HL-60/S4 treated with retinoic acid at 250 ng/mL for 4 days and 3 days (cell line): ENCODE data around the gene BLMH.

ENCODE experiments used
- in situ Hi-C: fragments of 300-500 bp; cut with MboI; formaldehyde crosslinking; loops from 2 replicates; pipeline ENCODE4 v1.7.0; 2022; ENCODE audit warnings: low sequenced_read_pairs

The BLMH gene

DNA sequence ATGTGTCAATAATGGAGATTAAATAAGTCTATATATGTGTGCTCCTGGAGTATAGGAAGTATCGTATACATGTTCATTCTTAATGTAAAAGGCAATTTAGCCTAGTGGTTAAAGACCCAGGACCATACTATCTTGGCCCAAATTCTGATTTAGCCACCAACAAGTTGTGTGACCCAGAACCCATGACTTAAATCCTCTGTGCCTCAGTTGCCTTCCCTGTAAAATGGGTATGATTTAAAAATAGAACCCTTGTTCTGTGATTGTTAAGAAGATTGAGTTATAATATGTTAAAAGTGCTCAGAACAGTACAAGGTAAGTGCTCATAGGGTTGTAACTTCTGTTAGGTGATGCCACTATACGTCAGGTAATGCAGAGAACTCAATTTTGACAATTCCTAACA, 18.8 kb upstream of the BLMH start:
- in situ Hi-C loops = no loop called here

DNA sequence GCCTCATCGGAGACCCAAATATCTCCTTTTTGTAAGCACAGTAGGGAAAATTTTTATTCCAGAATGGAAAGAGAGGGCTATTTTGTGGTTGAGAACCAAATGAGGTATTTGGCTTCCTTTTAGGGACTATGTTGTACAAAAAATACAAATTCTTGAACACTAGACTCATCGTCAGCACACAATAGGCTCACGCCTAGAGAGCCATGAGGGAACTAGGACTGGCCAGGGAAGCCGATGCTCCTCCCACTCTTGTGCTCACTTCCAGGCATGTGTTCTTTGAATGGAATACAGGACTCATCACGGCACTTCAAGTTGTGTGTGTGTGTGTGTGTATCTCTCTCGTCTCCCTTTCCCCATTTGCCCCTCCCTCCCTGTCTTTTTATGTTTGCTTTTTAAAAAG, 17.8 kb upstream of the BLMH start:
- in situ Hi-C loops = no loop called here

DNA sequence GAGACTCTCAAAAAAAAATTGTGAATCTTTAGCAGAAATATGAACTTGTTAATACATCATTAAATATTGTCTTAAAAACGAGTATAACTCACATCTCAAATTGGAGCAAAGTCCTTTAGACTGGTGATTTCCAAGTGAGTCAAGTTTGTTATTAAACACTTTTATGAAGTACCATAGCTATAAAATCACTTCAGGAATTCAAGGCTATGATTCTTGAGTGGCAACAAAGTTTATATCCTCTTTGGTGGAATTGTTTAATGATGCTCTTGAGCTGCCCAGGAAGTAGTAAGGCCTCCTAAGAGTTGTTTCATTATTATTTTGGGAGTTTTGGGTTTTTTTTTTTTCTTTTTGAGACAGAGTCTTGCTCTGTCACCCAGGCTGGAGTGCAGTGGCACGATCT, 16.7 kb upstream of the BLMH start:
- in situ Hi-C loops = no loop called here

DNA sequence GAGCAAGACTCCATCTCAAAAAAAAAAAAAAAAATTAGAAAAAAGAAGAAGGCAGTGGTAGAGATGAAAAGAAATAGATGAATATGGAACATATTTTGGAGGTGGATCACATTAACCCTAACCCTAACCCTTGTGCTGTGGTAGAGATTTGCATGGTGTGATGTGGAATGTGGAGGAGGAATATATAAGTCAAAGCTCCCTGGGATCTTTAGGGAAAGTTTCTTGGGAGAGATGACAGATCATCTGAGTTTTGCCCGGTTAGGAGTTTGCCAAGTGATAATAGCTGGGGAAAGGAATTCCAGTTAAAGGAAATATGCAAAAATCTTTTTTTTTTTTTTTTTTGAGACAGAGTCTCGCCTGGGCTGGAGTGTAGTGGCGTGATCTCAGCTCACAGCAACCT, 13.0 kb upstream of the BLMH start:
- in situ Hi-C loops = no loop called here

DNA sequence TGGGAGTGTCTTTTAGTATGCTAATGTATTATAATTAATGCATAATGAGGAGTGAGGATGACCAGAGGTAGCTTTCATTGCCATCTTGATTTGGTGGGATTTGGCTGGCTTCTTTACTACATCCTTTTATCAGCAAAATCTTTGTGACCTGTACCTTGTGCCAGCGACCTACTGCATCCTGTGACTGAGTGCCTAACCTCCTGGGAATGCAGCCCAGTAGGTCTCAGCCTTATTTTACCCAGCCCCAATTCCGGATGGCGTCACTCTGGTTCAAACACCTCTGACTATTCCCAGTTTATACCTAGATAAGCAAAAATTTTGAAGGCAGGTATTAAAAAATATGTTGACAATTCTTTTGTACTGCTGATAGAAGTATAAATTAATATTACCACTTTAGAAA, 10.5 kb upstream of the BLMH start:
- in situ Hi-C loops = no loop called here

DNA sequence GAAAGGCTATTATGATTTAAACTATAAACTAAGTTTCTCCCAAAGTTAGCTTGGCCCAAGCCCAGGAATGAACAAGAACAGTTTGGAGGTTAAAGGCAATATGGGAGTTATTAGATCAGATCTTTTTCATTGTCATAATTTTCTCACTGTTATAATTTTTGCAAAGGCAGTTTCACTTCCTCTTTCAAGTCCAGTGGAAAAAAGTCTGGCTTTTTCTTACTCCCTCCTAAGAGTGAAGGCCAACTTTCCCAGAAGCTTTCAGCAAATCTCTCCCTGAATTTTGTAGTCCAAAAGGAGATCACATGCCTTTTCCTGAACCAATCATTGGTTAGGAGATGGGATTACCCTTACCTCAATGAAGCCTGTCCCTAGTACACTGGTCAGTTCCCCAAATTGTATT, 9.1 kb upstream of the BLMH start:
- in situ Hi-C loops = no loop called here

DNA sequence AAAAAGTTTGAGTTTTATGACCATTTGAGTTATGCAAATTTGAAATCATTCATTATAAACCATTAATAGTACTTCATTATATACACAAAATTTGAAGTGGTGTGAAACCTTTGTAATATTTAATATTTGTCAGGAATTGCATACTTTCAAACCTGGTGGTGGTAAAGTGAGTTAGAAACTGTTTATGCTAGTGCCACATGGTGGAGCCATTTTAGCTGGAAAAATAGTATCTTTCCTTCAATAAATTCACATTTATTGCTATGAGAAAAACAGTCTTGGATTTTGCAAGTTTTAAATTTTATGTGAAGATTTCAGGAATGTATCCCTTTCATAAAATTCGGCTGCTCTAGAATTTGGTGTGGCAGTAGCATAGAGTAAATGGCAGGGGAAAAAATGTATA, 7.3 kb upstream of the BLMH start:
- in situ Hi-C loops = no loop called here

DNA sequence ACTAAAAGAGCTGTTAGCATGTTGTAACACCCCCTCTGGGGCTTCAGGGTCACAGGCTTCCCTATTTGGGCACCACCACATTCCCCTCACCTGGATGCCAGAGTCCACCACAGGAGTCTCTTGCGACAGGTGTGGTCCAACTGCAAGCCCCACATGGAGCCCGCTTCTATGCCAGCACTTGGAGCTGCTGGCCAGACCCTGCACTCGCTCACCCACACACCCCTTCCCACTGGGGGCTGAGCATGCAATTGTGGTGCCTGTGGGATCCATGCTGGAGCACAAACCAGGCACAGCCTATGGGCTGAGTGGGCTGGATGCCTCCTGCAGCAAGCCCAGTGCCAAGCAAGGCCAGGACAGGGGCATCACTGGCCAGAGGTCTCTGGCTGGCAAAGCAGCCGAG, 6.0 kb upstream of the BLMH start:
- in situ Hi-C loops = no loop called here

DNA sequence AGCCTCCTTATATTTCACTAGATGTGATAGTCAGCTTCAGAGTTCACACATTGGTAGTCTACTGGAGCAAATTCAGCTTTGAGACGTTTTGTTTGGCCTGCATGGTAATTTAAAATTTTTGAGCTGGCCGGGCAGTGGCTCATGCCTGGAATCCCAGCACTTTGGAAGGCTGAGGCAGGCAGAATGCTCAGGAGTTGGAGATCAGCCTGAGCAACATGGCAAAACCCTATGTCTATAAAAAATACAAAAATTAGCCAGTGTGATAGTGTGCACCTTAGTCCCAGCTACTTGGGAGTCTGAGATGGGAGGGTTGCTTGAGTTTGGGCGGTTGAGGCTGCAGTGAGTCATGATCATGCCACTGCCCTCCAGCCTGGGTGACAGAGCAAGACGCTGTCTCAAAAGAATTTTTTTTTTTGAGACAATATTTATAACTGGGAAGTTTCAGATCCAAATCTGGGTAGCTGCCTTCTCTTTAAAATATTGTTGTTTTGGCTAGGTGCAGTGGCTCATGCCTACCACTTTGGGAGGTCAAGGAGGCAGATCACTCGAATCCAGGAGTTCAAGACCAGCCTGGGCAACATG, 4.8 kb upstream of the BLMH start:
- in situ Hi-C loops = no loop called here

DNA sequence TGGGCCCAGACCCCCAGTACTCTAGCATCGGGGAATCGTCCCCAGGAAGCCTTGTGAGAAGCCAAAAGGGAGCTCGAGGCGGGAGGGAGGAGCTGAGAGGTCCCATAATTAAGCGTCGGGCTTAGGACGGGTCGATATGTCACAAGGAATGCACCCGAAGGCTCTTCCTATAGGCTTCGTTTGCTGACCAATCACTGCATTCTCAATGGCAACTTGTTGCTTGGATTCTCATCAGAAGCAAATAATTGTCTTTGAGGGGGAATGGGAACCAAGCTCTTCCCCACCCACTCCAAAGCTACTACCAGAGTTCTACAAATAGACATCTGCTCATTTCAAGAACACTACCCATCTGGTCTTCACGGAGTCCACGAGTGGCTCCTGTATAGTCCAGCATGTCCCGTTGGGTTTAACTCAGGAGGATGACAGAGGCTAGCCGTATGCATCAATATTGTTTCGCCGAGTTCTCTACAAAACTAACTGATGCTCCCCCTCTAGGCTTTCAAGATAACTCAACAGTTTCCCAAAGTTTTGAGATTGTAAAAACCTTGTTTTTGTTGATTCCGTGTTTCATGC, 628 bp upstream of the BLMH start:
- in situ Hi-C loops = no loop called here

DNA sequence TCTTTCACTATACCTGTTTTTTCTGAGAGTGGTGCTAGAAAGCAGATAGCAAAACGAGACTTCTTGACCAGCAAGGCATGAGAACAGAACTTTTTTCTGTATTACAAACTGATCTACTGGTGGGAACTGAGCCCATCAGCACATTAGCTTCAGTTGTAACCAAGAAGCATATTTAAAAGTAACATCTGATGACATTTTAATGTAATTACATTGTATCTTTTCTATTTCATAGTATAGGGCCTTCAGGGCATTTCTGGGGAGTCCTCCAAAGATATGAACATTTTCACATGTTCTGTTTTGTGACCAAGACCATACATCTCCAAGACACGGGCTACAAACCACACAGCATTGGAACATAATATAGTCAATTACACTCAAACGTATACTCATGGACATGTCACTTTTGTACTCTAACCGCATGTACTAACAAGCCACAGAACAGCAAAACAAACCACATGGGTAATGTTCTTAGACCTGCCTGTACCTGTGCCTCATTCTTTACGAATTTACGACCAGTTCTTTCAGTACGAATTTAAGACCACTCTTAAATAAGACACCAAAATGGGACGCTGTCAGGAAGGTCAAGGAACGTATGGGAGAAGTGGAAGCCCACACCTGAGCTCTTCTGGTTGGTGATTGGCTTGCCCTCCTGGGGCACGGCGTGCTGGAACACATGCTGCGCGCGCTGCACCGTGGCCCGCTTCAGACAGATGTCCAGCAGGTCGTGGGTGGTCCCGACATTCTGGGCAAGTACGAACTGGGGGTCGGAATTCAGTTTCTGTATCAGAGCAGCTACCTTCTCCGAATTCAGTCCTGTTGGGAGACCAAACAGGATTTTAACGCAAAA, 825 bp downstream of the BLMH start:
- in situ Hi-C loops = no loop called here

DNA sequence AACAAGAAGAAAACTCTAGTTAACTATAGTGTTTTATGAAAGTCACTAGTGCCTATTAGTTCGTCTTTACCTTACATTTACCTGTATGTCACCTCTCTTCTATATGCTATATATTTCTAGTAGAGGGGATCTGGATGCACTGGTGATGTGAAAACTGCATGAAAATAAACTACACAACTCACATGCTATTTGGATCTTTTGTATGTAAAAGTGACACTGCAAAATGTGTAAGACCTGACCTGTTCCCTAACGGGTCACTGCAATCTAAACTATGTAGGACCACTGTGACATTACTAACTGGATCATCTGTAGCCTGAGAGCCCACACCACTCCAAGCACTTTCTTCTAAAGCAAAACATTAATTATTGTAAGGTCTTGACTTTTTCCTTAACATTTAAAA, 1.7 kb downstream of the BLMH start:
- in situ Hi-C loops = no loop called here

DNA sequence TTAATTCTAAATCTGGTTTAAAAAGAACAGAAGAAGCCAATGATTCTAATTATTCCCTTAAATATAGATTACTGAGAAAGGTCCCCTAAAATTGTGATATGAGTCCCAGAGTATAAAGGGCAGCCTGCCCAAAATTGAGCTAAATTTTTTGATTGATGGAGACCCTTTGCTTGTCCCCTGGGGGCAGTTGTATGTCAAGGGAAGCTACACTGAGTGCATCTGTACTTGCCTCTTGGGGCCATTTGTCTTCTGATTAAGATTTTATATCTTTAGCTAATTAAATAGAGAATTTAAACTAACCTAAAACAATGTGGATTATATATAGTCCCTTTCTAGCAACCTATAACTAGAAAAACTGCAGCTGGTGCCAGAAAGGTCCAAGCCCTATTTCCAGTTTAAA, 12.6 kb downstream of the BLMH start:
- in situ Hi-C loops = no loop called here

DNA sequence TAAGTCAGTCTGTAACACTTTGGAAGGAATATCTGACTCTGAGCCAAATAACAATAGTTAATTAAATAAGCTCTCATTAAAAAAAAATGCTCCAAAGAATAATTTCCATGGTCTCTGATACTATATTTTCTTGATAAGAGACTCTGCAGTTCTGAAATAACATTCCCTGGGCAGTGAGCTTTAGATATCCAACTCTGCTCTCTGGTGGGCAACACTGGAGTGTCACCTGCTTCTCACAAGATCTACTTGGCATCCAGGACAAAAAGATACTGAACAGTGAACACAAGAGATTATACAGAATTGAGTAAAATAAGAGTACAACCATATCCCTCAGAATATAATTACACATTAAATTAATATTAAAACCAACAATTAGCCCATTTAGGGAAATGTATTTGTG, 13.7 kb downstream of the BLMH start:
- in situ Hi-C loops = no loop called here

DNA sequence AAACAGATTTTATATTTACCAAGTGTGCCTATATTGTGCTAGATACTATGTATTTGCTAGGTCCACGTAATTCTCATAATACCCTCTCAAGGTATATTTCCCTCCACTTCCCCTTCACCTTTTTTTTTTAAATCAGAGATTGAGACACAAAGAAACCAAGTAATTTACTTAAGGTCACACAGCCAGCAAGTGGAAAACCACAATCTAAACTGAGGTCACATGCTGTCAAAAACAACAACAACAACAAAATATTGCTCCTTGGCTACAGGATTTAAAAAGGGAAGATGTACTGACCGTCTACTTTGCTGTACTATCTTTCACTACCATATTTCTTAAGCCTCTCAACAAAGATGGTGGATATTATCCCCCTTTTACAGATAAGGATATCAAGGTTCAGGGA, 15.8 kb downstream of the BLMH start:
- in situ Hi-C loops = no loop called here

DNA sequence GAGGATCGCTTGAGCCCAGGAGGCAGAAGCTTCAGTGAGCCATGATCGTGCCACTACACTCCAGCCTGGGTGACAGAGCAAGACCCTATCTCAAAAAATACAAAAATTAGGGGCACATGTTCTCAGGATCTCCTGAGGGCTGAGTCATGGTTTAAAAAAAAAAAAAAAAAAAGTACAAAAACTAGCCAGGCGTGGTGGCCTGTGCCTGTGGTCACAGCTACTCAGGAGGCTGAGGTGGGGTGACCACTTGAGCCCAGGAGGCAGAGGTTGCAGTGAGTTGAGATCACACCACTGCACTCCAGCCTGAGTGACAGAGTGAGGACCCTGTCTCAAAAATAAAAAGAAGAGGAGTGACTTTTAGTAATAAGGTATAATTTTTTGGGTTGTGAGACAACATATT, 16.9 kb downstream of the BLMH start:
- in situ Hi-C loops = no loop called here

DNA sequence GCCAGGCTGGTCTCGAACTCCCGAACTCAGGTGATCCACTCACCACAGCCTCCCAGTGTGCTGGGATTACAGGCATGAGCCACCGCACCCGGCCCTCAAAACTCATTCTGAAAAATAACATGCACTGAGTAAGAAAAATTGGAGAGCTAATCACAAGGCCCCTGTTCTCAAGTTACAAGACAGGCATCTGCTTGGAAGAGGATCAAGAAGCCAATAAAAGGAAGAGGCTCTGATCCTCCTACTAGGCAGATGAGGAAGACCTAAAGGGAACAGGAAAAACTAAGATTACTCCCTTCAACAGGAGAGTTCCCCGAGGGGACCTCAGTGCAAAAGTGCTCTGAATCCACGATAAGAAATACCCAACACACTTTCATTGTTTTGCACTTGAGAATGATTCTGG, 18.4 kb downstream of the BLMH start:
- in situ Hi-C loops = no loop called here

DNA sequence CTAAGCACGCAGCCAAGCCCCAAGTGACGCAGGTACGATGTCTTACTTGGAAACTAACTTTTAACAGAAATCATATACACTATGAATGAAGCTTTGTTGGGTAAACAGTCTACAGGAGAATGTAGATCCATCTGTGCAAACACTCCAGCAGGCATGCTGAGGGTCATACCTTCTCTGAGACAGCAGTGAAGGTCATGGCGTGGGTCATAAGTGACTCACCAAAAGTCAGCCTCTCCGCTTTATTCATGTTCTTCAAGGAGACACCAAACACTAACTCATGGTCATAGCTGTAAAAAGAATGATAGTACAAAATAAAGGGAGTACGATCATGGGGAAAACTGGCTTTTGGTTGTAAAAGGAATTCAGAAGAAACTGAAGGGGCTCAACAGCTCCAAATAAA, 20.6 kb downstream of the BLMH start:
- in situ Hi-C loops = no loop called here

DNA sequence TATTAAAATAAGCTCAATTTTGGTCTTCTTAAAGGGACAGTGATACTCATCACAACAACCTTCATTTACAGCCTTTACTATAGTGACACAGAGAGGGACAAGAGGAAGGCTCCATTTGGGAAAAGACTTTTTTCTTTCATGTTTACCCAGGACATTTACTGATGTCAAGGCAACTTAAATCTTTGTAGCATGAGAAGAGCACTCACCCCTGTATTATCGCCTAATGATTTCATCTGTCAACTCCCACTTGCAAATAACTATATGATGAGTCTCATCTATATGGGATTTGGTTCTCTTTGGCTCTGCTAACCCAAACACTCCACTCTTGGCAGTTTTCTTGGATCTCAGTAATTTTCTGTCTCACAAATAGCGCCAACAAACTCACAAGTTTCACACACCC, 24.1 kb downstream of the BLMH start:
- in situ Hi-C loops = no loop called here

DNA sequence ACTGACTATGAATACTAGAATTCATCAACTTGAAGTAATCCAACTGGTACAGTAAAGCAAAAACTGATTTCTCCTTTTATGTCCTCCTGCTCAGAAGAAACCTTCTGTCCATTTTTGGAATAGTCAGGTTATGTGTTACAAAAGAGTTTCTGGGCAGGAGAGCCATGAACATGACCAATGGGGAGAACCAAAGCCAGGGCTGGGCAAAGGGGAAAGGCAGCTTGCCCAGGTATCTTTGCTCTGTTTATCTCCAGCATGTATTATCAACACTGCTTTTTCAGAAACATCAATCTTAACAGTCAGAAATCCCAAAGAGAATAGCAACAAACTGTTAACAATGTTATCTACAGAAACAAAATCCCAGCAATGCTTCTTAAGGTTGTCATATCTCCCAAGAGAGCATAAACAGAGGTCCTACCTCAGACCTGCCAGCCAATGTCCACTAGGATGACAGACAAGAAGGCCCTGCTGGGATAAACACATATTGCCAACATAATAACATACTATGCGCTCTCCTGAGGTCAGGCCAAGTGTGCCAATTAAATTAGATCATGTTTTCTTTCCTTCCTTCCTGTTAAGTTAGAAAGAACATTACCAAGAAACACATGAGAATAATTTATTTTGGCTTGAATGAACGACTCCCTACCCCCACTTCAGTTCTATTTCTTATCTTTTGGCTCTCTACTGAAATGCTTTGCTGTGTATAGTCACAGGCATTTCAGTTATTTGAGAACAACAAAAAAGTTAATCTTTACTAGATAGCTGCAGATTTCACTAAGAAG, 28.0 kb downstream of the BLMH start:
- in situ Hi-C loops = no loop called here

DNA sequence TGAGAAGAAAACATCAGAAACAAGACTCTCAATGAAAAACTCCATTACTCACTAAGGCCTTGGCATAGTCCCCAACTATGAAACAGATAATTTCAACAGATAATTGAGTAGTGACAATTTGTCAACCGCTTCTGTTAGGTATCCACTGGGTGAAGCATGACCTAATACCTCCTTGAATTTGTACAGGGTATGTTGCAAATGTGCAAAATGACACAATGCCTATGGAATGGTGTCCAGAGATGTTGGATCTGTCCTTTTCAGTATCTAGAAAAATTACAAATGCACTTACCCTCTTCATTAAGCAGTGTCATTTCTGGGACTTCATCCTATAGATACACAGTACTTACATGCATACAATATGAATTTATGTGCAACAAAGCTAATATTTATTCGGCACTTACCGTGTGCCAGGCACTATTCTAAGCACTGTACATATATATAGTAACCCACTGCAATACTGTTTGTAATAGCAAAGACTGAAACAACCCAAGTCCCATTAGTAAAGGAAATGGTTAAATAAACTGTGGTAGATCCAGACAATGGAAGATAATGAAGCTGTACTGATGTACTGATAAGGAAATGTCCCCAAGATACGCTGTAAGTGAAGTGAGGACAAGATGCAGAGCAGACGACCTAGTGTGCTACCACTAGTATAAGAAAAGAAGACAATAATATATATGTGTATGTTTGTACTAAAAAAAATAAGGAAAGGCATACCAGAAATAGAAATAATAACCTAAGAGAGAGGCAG, 34.8 kb downstream of the BLMH start:
- in situ Hi-C loops = no loop called here
